Osteoblast (primary cell): ENCODE measurements around the gene SZRD1. TPM values are rescaled to one million over a fixed set of nuclear protein-coding genes. Genes with fewer than 3 reads are reported as not detected.
A peak's percentile ranks its signal among the peaks of the same experiment; 100 is the strongest.

ENCODE experiments used
- DNase-seq: peaks from one replicate; pipeline ENCODE4 v3.0.0; 2011; ENCODE audit warnings: low spot score, mixed read lengths; ENCODE audit not compliant: insufficient read length; ENCODE audit errors: missing footprints
- H2AFZ ChIP-seq: 2 replicates; pipeline ENCODE4 v1.6.0; 2011; ENCODE audit warnings: mild to moderate bottlenecking, low read length
- H3K27ac ChIP-seq: 2 replicates; pipeline ENCODE4 v1.5.1; 2011; ENCODE audit warnings: mild to moderate bottlenecking, low read depth, low read length, moderate library complexity
- H3K27me3 ChIP-seq: 2 replicates; pipeline ENCODE4 v1.6.0; 2012; ENCODE audit warnings: mild to moderate bottlenecking, control low read depth, inconsistent platforms, low read length, moderate library complexity; ENCODE audit not compliant: insufficient read depth
- H3K36me3 ChIP-seq: 2 replicates; pipeline ENCODE4 v1.5.1; 2011; ENCODE audit warnings: mild to moderate bottlenecking, low read length, control low read depth, moderate library complexity; ENCODE audit not compliant: insufficient read depth
- H3K4me1 ChIP-seq: 2 replicates; pipeline ENCODE4 v1.5.1; 2011; ENCODE audit warnings: mild to moderate bottlenecking, low read length, control low read depth, moderate library complexity; ENCODE audit not compliant: insufficient read depth
- H3K4me2 ChIP-seq: 2 replicates; pipeline ENCODE4 v1.6.0; 2011; ENCODE audit warnings: mild to moderate bottlenecking, low read length; ENCODE audit not compliant: insufficient read depth
- H3K4me3 ChIP-seq: fragments of 200-600 bp; sonication (generic); 3 replicates; pipeline ENCODE4 v1.5.1; 2012; ENCODE audit warnings: mild to moderate bottlenecking, low read length, inconsistent platforms; ENCODE audit not compliant: insufficient read depth
- H3K79me2 ChIP-seq: 2 replicates; pipeline ENCODE4 v1.6.0; 2012; ENCODE audit warnings: mild to moderate bottlenecking, low read length, control low read depth, inconsistent platforms; ENCODE audit not compliant: insufficient read depth
- H3K9me3 ChIP-seq: 2 replicates; pipeline ENCODE4 v1.5.1; 2011; ENCODE audit warnings: low read depth, low read length, control low read depth
- H4K20me1 ChIP-seq: 2 replicates; pipeline ENCODE4 v1.6.0; 2012; ENCODE audit warnings: mild to moderate bottlenecking, low read length, control low read depth; ENCODE audit not compliant: insufficient read depth
- CTCF ChIP-seq: IDR thresholded peaks from 2 replicates; pipeline ENCODE4 v1.5.1; 2011; ENCODE audit warnings: mild to moderate bottlenecking, low read depth, low read length, moderate library complexity; ENCODE audit errors: extremely low read depth
- total RNA-seq: library from RNA; depleted of rRNA; stranded (reverse); fragments of >200 nt; gene quantifications from 2 replicates; pipeline ENCODE4 v1.2.3, GENCODE V29; 2012

Gene SZRD1
- total RNA-seq, 1 donor, result 66.2 TPM

GRCh38 chr1:16420424-16421118, 53.5 kb downstream of the SZRD1 start:
- no peaks in the 10 kb centered on the region for H3K36me3 ChIP-seq
- H3K4me2 ChIP-seq, result no peak overlapping the region
- H2AFZ ChIP-seq, result no peak overlapping the region
- H3K4me1 ChIP-seq, result no peaks in the 10 kb centered on the region
- H3K9me3 ChIP-seq, result no peaks in the 10 kb centered on the region
- no peaks in the 10 kb centered on the region for H4K20me1 ChIP-seq
- no peak for TF ChIP-seq CTCF
- no peak overlapping the region for H3K4me3 ChIP-seq
- DNase-seq, result peak; percentile 77
- H3K27ac ChIP-seq, result no peak overlapping the region
- H3K79me2 ChIP-seq, result no peaks in the 10 kb centered on the region
- peaks cover 25% of the 10 kb centered on the region for H3K27me3 ChIP-seq

- no peak overlapping the region for H3K27ac ChIP-seq
- H3K4me1 ChIP-seq, result no peaks in the 10 kb centered on the region
- H3K9me3 ChIP-seq, result no peaks in the 10 kb centered on the region
- H3K4me3 ChIP-seq, result no peak overlapping the region
- H3K4me2 ChIP-seq, result no peak overlapping the region
- DNase-seq, result no peak
- H3K36me3 ChIP-seq, result no peaks in the 10 kb centered on the region
- no peaks in the 10 kb centered on the region for H4K20me1 ChIP-seq
- no peak for TF ChIP-seq CTCF
- no peaks in the 10 kb centered on the region for H3K79me2 ChIP-seq
- peaks cover 25% of the 10 kb centered on the region for H3K27me3 ChIP-seq
- H2AFZ ChIP-seq, result no peak overlapping the region
These were observed 54.2 kb downstream of the SZRD1 start for GRCh38 chr1:16421201-16421600.

GRCh38 chr1:16422041-16422440, 55.0 kb downstream of the SZRD1 start:
- no peaks in the 10 kb centered on the region for H4K20me1 ChIP-seq
- H3K36me3 ChIP-seq, result no peaks in the 10 kb centered on the region
- no peak overlapping the region for H2AFZ ChIP-seq
- H3K27me3 ChIP-seq, result peaks cover 25% of the 10 kb centered on the region
- H3K79me2 ChIP-seq, result no peaks in the 10 kb centered on the region
- H3K4me2 ChIP-seq, result no peak overlapping the region
- no peak overlapping the region for H3K27ac ChIP-seq
- TF ChIP-seq CTCF, result no peak
- no peak overlapping the region for H3K4me3 ChIP-seq
- H3K9me3 ChIP-seq, result no peaks in the 10 kb centered on the region
- no peaks in the 10 kb centered on the region for H3K4me1 ChIP-seq
- no peak for DNase-seq

- H3K4me1 ChIP-seq, result no peaks in the 10 kb centered on the region
- H3K79me2 ChIP-seq, result no peaks in the 10 kb centered on the region
- TF ChIP-seq CTCF, result no peak
- no peaks in the 10 kb centered on the region for H4K20me1 ChIP-seq
- H3K9me3 ChIP-seq, result no peaks in the 10 kb centered on the region
- no peak overlapping the region for H3K4me3 ChIP-seq
- peaks cover 20% of the 10 kb centered on the region for H3K27me3 ChIP-seq
- H3K27ac ChIP-seq, result no peak overlapping the region
- H3K36me3 ChIP-seq, result no peaks in the 10 kb centered on the region
- no peak overlapping the region for H2AFZ ChIP-seq
- H3K4me2 ChIP-seq, result no peak overlapping the region
- DNase-seq, result peak; percentile 66
These were observed 58.3 kb downstream of the SZRD1 start for GRCh38 chr1:16425125-16426025.
